Ovary (tissue), 3 donors: ENCODE data around the gene CAMK2D.

ENCODE experiments used
- CTCF ChIP-seq, 3 donors: fragments of 450-650 bp in 2 of 3; fragments of 200-600 bp in 1 of 3; IDR thresholded peaks; one replicate each; pipeline versions ENCODE4 v1.5.1 to v1.8.0; 2016 to 2022; ENCODE audit warnings: antibody characterized with exemption in 3 of 3, mild to moderate bottlenecking in 1 of 3
- EP300 ChIP-seq: sonication (generic); formaldehyde crosslinking; IDR thresholded peaks from one replicate; pipeline ENCODE4 v1.6.1; 2017; ENCODE audit warnings: antibody characterized with exemption
- donor health status: DM: no; HTN: no; CAD: no.

GRCh38 chr4:113684534-113685091 lies 76.9 kb downstream of the CAMK2D start:
- TF ChIP-seq CTCF (IDR thresholded peaks at IDR 0.05): no peak
- no peak for TF ChIP-seq EP300
